G401.6 (cell line): Measurements from ENCODE around the gene RGS2.

ENCODE experiments used
- FAIRE-seq: peaks from 2 replicates; lab custom pipeline; 2012; peaks lifted over from hg19 to GRCh38; lab: Jason Lieb, UNC

The RGS2 gene

DNA sequence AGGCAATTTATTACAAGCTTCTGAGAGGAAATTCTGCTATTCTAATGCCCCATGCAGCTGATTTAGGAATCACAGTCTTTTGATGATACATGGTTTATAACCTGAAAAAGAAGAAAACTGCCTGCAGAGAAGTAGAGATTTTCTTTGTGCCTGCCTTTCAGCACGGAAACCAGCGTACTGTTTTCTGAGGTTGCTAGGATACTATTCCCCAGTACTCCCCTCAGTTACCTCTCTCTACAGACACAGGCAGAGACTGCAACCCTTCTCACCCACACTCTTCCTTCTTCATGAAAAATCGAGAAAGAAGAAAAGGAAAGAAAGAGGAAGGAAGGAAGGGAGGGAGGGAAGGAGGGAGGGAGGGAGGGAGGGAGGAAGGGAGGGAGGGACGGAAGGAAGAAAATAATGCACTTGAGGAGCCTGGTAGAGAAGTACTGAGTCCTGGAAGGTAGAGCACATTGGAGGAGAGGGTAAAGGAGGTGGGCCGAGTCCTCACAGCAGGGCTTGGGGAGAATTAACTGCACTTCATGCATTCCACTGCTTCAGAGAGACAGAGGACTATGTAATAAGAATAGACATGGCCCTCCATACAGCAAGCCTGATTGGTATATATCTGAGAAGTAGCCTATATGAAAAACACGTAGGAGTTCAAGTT lies 21.9 kb downstream of the RGS2 start:
- FAIRE-seq = no peak

GRCh38 chr1:192831706-192832355 lies 23.0 kb downstream of the RGS2 start:
- FAIRE-seq = no peak

DNA sequence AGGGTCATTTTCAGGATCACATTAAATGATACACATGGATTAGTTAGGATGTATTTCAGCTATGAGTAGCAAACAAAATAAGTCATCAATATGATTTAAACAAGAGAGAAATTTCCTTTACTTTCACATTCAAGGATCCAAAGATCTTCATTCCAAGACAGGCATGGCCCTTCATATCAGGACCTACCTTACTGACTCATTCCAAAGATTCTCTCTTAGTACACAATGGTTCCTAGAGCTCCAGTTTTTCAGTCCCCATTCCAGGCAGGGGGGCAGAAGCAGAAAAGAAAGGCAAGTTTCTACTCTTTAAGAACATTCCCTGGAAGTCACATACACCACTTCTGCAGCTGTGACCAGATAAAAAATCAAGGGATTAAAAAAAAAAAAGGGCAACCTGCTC lies 23.7 kb downstream of the RGS2 start:
- FAIRE-seq = no peak

- no peak for FAIRE-seq
These were observed 26.3 kb downstream of the RGS2 start for GRCh38 chr1:192835116-192835515.

DNA sequence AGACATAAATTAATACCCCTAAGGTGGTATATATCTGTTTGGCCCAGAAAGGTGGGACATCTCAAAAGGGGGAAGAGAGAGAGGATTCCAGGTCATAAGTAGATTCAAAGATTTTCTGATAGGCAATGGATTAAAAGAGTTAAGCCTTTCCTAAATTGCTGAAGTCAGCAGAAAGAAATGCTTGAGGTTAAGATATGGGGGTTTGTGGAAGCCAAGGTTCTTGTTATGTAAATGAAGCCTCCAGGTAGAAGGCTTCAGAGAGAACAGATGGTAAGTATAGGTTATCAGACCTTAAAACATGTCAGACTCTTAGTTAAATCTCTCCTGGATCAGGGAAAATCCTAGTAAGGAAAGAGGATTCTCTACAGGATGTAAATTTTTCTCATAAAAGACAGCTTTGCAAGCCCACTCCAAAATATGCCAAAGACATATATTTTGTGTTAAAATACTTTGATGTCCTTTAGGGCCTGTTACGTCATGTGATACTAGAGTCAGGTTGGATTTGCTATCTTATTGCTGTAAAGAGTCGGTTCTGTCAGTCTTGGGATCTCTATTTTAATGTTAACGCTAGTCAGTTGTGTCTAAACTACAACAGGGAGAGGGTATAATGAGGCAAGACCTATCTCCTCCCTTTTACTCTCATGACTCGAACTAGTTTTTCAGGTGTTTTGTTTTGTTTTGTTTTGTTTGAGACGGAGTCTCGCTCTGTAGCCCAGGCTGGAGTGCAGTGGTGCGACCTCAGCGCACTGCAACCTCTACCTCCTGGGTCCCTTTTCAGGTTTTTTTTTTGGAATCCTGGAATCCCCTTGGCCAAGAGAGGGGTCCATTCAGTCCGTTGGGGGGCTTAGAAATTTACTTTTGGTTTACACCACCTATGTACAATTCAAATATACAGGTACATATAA lies 30.6 kb downstream of the RGS2 start:
- FAIRE-seq = no peak

GRCh38 chr1:192844360-192844759 lies 35.5 kb downstream of the RGS2 start:
- FAIRE-seq = no peak

DNA sequence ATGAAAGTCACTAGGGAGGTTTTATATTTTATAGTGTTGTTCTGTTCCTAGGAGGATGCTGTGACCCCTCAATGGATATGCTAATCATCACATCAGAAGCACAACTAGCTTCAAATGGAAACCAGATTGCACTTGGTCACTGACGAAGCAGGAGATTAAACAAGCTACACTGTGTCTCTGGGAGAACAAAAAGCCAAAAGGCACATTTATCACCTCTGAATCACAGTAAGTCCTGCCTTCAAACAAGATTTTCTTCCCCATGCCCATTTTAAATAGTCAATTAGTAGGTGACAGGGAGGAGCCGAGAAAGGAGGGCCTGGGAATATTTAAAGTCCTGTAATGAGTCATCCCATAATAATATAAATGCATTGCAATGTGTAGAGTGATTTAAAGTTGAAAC lies 38.1 kb downstream of the RGS2 start:
- FAIRE-seq = no peak

GRCh38 chr1:192849011-192849410 lies 40.2 kb downstream of the RGS2 start:
- FAIRE-seq = no peak

DNA sequence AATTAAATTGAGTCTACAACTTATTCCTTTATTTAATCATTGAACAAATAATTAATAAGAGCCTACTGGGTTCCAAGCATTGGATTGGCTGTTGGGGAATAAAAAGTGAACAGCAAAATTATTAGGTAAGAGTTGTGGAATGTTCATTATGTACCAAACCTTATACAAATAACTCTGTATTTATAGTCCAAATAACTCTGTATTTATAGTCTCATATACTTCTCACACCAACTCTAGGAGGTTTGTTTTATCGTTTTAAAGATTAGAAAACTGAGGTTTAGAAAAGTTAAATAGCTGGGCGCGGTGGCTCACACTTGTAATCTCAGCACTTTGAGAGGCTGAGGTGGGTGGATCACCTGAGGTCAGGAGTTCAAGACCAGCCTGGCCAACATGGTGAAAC lies 40.6 kb downstream of the RGS2 start:
- FAIRE-seq = no peak

DNA sequence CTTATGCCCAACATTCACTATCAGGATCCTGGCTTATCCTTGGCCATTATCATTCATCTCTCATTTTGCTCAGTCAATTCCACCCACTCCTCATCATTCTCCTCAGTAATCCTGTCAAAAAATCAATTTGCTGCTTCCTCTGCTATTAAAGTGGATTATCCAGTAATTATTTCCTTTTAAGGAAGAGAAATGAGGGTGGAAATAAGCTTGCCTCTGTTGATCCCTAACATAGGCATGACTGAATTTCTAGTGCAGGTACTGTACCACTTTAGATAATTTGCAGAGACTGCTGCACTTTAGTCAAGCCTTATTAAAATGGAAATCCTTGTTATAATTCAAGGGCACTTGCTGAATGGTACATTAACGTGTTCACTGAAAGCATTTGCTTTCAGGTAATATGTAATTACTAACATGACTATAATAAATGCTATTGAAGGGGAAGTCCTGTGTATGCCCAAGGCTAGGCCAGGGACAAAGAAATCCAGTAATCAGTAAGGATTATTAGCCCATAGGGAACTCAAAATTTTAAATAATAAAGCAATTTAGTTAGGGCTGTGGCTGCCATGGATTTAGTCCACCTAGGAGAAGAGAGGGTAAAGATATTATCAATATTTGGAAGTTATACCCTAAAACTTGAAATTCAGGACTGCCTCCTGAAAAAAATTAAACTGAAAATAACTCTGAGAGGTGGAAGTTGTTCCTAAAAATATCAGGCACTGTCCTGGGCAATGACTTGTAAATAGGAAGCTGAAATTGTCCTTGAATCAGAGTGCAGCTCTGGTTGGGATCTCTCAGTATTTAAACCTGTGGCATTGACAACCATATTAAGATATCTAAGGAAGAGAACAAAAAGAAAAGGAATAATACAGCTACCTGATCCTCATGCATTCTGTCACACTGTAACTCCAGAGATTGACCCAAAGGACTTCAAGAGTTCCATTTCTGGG lies 43.4 kb downstream of the RGS2 start:
- no peak for FAIRE-seq

DNA sequence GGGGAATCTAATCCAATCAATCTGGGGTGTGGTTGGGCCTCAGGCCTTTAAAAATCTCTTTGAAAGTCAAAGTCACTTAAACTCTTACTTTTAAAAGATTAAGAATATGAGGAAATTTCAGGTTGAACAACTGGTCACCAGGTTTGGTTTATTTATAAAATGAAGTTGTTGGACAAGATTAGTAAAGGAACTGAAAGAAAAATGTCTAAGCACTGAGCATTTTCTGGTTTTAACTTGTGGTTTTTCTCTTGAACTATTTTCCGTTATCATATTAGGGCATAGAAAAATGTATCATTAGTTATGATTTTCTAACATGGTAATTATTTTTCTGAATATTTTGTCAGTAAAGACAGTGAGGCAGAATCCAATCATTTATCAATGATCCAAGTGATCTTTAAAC lies 49.6 kb downstream of the RGS2 start:
- no peak for FAIRE-seq

DNA sequence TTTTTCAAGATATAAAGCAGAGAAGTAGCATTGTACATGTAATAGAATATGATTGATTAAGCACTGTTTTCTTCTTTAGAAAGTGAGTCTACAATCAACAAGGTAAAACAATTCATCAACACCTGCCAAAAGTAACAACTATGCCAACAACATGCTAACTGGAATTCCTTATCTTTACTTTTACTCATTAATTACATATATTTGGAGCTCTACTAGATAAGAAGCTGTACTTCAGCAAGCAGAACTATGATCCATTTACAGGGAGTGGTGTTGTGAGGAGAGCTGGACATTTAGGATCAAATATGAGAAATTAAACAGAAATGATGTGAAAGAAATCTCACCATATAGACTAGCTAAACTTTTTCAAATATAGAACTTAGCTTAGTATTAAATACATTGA lies 51.0 kb downstream of the RGS2 start:
- FAIRE-seq = no peak

DNA sequence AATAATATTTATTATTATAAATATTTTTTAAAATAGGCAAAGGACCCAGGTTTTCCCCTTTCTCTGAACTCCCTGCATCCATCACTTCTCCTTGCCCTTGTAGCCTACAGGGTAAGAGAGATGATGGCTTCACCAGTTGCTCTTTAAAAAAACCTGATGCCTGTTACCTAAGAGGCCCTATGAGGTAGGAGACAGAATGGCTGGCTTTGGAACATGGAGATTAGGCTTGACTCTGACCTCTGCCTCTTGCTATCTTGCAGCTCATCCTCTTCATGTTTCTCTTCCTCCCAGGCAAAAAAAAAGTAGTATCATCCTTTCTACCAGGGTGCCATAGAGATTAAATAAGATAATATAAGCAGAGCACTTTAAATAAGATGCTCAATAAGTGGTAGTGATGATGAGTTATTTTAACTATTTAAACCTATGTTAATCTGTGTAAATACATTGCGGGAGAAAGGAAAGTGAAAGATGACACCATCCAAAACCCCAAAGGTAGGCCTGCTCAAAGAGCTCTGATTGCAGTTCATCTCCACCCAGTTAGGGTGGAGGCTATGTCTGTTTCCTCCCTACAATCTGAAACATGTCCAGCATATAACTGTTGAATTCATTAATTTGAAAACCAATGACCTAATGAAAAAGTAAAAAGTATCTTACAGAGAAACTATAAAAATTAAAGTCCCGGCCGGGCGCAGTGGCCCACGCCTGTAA lies 51.8 kb downstream of the RGS2 start:
- FAIRE-seq = no peak

- FAIRE-seq = no peak
These were observed 53.0 kb downstream of the RGS2 start for GRCh38 chr1:192861860-192862259.
